ENCODE data around the gene NHLRC4.

NHLRC4 gene

GRCh38 chr16:610513-611381, 43.9 kb downstream of the NHLRC4 start:
- TF ChIP-seq CTCF (IDR thresholded peaks at IDR 0.05; ENCODE audit: insufficient read depth, low read length, missing control alignments) = peak; percentile 19
- ChIA-PET POLR2A (no interaction called here), CTCF (interaction anchor here (1.5 to 1.8 kb wide), 2 partner anchors 12 to 31 kb away, joined by 4 read pairs; no protein-coding TSS in a partner anchor)
- DNase-seq (ENCODE audit: low read depth, low spot score) = no peak
- H3K4me3 ChIP-seq (ENCODE audit: low read depth, low read length) = no peak overlapping the region

- no peak for TF ChIP-seq CTCF (IDR thresholded peaks at IDR 0.05; ENCODE audit: insufficient read depth, low read length, missing control alignments)
- ChIA-PET CTCF (no interaction called here), POLR2A (no interaction called here)
- DNase-seq (ENCODE audit: low read depth, low spot score) = no peak
- H3K4me3 ChIP-seq (ENCODE audit: low read depth, low read length) = no peak overlapping the region
Measured at GRCh38 chr16:615122-615521, 48.3 kb downstream of the NHLRC4 start.

- no peak for DNase-seq (ENCODE audit: low read depth, low spot score)
- H3K4me3 ChIP-seq (ENCODE audit: low read depth, low read length) = no peak overlapping the region
- TF ChIP-seq CTCF (IDR thresholded peaks at IDR 0.05; ENCODE audit: insufficient read depth, low read length, missing control alignments) = no peak
- CTCF ChIA-PET = no interaction called here
- POLR2A ChIA-PET = no interaction called here
Measured at GRCh38 chr16:616733-617586, 50.2 kb downstream of the NHLRC4 start.

GRCh38 chr16:617855-618254, 51.0 kb downstream of the NHLRC4 start:
- ChIA-PET POLR2A (no interaction called here), CTCF (no interaction called here)
- no peak for TF ChIP-seq CTCF (IDR thresholded peaks at IDR 0.05; ENCODE audit: insufficient read depth, low read length, missing control alignments)
- no peak for DNase-seq (ENCODE audit: low read depth, low spot score)
- H3K4me3 ChIP-seq (ENCODE audit: low read depth, low read length) = no peak overlapping the region
